RPMI8226 (cell line): ENCODE measurements around the gene WDR88.
"Not testable (repeated sequence)": the region's sequence is repeated elsewhere in the genome, so short reads cannot be mapped to it uniquely, and the experiment has no call there.

Experiments
- DNase-seq: peaks from one replicate; pipeline ENCODE4 v3.0.0-alpha.2; 2015

WDR88 gene

DNA sequence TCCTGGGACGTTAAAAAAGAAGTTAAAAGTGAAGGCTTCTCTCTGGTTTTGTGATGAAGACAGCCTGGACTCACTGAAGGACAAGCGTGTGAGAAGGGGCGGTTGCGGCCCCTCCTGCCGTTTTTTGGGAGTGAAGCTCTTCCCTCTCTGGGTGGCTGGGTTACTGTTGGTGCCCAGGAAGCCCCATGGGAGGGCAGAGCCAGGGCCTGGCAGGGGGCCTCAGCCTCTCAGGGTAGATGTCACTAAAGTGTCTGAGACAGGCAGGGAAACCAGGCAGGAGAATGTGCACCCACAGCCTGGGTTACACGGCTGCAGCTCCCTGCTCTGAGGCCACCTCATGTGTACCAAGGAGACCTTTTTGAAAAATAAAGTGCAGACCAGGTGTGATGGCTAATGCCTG is 1.5 kb upstream of the WDR88 start:
- no peak for DNase-seq

DNA sequence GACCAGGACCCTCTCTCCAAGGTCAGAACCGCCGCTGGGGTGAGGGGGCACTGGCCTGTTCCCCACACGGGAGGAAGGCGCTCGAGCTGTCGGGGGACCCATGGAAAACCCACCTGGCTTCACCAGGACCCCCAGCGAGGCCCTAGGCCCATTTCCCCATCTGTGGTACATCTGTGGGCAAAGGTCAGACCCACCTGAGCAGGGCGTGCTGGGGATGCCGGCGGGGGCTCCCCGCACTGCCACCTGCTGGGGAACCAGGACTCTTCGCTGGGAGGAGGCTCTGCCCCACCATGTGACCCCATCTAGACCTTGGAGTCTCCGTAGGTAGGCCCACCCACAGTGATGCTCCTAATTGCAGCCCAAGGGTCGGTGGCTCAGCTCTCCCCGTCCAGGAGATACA is 511 bp downstream of the WDR88 start:
- DNase-seq, result no peak

DNA sequence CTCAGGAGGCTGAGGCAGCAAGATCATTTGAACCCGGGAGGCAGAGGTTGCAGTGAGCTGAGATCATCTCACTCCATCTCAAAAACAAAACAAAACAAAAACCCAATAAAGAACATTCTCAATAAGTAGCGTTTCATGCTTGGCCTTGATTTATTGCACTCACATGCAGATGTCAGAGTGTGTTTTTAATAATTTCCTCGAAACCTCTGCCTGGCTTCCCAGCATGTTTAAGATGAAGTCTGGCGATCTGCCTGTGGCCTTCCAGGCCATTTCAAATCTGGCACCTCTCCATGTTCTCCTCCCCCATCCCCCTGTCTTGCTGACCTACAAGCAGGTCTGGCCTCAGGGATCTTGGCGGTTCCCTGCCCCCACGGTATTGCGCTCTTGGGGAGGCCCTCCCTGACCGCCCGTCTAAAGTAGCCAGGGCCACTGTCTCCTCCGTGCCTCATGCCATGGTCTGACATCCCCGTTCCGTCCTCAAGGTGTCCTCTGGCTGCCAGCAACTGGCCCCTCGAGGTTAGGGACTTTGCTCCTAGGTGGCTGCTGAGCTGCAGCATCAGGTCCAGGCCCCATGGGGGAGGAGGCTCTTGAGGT is 1.6 kb downstream of the WDR88 start:
- no peak for DNase-seq

DNA sequence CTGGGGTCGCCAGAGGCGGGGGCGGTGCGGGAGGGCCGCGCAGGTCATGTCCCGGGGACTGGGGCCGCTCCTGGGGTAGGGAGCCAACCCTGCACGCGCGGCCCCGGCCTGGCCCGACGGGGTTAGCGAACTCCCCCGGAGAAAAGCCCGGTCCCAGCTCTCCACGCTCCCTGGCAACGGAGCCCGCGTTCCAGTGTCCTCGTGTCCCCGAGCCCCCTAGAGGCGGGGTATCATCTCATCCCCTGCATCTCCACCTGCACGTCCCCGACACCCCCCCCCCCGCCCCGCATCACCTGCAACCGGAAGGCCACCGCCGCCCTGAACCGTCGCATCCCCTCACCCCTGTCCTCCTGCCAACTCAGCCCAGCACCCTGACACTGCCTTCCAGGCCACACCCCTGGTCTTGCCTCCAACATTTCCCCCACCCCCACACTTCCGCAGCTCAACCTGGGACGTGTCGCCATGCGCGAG is 2.7 kb downstream of the WDR88 start:
- DNase-seq, result peak; percentile 4

DNA sequence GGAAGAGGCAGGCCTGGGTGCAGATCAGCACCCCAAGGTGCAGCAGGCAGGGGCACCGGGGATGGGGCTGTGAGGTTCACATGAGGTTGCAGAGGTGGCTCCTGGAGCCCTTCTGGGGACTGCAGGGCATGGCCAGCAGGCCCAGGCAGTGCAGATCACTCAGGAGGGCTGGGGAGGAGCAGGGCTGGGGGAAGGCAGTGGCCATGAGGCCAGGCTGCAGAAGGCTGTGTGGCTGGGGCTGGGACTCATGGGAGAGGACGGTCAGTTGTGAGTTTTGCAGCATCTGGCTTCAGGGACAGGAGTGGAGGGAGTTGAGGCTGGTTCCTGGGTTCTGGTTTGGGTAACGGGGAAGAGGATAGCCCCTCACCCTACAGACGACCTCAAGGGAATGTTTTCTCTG is 7.3 kb downstream of the WDR88 start:
- DNase-seq, result no peak

DNA sequence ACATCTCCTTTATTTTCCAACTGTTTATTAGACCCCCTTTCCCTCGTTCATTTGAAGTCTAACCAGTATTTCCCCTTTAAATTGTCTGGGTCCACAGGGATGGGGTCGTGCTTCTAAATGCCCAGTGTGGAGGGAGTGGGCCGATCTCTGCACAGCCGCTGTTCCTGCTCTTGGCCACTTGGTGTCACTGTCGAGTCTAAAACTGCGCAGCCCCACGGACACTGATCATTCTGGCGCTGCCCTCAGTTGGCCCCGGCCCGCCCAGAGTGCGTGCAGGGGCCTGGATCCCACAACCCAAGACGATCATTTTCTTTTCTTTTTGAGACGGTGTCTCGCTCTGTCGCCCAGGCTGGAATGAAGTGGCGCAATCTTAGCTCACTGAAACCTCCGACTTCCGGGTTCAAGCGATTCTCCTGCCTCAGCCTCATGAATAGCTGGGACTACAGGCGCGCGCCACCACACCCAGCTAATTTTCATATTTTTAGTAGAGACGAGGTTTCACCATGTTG is 12.0 kb downstream of the WDR88 start:
- peak; percentile 40 for DNase-seq

DNA sequence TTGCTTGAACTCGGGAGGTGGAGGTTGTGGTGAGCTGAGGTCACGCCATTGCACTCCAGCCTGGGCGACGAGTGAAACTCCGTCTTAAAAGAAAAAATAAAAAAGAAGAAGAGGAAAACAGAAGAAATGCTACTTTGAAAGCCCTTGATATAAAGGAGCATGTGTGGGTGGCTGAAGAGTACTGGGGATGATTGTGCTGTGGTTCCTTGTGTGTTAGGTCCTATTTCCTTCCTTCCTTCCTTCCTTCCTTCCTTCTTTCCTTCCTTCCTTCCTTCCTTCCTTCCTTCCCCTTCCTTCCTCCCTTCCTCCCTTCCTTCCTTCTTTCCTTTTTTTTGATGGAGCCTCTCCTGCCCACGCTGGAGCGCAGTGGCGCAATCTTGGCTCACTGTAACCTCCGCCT is 14.3 kb downstream of the WDR88 start:
- DNase-seq, result no peak

DNA sequence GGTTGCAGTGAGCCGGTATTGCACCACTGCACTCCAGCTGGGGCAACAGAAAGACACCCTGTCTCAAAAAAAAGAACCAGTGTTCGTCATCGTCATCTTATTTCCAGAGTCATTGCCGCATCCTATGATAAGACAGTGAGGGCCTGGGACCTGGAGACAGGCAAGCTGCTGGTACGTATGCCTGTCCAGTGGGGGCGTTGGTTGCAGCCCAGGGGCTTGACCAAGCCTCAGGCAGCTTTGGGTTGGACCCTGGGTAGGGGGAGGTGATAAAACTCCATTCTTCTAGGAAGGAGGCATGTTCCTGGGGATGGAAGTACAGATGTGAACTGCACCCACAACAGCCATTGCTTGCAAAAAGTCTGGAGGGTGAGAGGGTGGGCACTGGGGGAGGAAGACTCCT is 15.6 kb downstream of the WDR88 start:
- no peak for DNase-seq

DNA sequence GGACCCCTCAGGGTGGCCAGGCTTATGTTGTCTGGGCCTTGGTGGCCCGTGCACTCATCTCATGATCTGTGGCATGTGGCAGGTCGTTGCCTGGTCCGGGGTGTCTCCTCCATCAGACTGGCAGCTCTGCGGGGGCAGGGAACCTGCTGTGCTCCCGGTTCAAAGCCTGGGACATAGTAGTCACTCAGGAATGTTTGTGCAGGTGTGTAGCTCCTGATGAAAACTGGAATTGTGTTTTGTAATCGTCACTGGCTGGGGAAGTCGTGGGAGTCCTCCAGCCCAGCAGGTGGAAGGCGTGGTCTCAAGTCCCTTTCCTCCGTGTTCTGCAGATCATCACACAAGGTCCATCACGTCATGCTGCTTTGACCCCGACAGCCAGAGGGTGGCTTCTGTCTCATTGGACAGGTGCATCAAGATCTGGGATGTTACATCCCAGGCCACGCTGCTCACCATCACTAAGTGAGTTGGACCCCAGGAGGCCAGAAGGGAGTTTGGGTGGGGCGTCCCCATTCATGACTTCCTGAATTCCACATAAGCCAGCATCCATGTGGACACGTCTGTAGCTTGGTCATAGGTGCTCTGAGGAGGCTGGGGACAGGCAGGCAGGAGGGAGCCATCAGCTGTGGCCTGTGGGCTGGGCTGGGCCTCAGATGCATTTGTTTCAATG is 19.1 kb downstream of the WDR88 start:
- no peak for DNase-seq

DNA sequence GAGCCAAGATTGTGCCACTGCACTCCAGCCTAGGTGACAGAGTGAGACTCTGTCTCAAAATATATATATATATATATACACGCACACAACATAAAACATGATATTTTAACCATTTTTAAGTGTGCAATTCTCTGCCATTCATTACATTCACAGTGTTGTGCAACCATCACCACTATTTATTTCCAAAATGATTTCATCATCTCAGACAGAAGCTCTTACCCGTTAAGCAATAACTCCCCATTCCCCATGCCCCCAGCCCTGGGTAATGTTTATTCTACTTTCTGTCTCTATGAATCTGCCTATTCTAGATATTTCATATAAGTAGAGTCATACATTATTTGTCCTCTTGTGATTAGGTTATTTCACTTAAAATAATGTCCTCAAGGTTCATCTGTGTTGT is 20.3 kb downstream of the WDR88 start:
- DNase-seq, result no peak

DNA sequence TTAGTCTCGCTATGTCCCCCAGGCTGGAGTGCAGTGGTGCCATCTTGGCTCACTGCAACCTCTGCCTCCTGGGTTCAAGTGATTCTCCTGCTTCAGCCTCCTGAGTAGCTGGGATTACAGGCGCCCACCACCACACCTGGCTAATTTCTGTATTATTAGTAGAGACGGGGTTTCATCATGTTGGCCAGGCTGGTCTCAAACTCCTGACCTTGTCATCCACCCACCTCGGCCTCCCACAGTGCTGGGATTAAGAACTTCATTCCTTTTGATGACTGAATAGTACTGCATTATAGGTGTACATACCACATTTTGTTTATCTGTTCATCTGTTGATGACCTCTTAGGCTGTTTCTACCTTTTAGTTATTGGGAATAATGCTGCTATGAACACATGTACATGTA is 20.7 kb downstream of the WDR88 start:
- not testable (repeated sequence) for DNase-seq

DNA sequence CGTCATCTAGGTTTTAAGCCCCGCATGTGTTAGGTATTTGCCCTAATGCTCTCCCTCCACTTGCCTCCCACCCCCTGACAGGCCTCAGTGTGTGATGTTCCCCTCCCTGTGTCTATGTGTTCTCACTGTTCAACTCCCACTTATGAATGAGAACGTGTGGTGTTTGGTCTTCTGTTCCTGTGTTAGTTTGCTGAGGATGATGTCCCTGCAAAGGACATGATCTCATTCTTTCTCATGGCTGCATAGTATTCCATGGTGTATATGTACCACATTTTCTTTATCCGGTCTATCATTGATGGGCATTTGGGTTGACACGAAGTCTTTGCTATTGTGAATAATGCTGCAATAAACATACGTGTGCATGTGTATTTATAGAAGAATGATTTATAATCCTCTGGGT is 22.4 kb downstream of the WDR88 start:
- DNase-seq, result not testable (repeated sequence)

DNA sequence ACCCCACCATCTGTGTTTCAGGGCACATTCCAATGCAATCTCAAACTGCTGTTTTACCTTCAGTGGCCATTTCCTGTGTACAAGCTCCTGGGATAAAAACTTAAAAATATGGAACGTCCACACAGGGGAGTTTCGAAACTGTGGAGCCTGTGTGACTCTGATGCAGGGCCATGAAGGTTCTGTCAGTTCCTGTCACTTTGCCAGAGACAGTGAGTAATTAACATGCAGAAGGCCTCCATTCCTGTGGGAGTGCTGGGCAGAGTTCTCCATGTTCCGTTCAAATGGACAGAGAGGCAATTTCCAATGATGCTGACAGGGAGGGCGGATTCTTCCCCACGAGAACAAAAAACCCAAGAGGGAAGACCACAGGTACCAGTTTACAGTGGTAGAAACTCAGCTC is 24.4 kb downstream of the WDR88 start:
- DNase-seq, result no peak

DNA sequence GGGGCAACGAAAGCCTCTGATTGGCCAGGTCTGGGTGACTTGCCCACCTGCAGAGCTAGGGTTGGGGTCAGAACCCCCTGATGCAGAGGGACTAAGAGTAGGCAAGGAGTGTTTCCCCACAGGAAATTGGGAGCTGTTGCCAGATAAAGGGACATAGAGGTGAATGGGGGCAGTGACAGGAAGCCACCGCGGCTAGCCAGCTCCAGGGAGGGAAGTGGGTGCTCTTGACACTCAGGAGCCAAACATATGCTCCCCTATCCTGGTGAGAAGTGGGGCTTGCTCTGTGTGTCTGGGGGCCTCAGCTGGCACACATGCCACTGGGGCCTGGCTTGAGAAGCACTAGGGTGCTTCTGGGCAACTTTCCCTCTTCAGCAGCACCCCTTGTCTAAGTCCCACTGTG is 26.0 kb downstream of the WDR88 start:
- no peak for DNase-seq

DNA sequence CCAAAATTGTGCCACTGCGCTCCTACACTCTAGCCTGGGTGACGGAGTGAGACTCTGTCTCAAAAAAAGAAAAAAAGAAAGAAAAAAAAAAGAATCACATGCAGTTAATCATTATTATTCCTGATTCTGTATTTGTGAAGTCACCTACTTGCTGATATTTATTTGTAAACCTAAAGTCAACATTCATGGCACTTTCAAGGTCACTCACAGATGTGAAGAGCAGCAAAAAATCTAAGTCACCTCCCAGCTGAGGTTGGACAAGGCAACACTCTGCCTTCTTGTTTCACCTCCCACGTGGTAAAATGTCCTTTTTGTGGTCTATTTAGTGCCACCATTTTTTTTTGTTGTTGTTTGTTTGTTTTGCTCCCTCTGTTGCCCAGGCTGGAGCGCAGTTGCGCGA is 26.5 kb downstream of the WDR88 start:
- no peak for DNase-seq

DNA sequence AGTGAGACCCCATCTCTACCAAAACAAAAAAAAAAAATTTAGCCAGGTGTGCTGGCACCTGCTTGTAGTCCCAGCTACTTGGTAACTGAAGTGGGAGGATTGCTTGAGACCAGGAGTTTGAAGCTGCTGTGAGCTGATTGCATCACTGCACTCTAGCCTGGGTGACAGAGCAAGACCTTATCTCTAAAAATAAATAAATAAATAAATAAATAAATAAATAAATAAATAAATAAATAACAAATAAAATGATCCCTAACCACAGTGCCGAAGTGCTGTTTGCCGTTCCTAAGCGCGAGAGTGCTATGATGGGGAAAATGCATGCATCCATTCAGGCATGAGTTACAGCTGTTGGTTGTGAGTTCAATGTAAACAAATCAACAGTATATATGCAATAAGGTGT is 27.2 kb downstream of the WDR88 start:
- no peak for DNase-seq

DNA sequence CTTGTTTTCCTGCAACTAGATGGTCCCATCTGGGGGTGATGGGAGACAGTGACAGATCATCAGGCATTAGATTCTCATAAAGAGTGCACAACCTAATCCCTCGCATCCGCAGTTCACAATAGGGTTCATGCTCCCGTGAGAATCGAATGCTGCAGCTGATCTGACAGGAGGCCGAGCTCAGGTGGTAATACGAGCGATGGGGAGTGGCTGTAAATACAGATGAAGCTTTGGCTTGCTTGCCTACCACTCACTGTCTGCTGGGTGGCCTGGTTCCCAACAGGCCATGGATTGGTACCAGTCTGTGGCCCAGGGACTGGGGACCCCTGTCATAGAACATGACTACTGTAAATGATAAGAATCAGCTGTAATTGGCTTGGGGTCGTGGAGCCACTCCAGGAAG is 28.0 kb downstream of the WDR88 start:
- no peak for DNase-seq

DNA sequence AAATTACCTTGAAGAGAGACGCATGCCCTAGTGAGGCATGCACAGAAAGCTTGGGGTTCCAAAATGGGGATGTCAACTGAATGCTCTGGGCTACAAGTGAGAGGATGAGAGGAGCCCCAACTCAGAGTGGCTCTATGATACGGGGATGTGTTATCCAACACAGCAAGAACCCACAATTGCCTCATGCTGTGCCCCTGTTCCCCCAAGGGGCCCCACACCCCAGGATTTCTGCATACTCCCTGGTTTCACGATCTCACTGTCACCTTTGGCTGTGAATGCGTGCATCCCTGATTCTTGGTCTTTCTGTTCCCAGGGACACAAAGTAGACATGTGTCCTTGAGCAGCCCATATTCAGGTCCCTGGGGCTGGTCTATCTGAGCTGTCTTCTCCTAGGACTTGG is 29.3 kb downstream of the WDR88 start:
- DNase-seq, result no peak

DNA sequence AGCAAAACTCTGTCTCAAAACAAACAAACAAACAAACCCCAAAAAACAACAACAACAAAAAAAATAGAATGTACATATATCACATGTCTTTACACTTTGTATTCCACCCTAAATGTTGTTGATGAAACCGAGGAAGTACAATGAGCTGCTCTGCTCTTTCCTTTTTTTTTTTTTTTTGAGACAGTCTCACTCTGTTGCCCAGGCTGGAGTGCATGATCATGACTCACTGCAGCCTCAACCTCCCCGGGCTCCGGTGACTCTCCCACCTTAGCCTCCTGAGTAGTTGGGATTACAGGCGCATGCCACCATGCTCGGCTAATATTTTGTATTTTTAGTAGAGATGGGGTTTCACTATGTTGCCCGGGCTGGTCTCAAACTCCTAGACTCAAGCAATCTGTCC is 31.6 kb downstream of the WDR88 start:
- no peak for DNase-seq

DNA sequence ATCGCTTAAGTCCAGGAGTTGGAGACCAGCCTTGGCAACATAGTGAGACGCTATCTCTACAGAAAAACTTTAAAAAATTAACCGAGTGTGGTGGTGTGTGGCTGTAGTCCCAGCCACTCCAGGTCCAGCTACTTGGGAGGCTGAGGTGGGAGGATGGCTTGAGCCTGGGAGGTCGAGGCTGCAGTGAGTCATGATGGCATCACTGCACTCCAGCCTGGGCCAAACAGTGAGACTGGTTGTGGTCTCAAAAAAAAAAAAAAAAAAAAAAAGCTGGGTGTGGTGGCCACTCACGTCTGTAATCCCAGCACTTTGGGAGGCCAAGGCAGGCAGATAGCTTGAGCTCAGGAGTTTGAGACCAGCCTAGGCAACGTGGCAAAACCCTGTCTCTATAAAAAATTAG is 34.1 kb downstream of the WDR88 start:
- DNase-seq, result not testable (repeated sequence)

DNA sequence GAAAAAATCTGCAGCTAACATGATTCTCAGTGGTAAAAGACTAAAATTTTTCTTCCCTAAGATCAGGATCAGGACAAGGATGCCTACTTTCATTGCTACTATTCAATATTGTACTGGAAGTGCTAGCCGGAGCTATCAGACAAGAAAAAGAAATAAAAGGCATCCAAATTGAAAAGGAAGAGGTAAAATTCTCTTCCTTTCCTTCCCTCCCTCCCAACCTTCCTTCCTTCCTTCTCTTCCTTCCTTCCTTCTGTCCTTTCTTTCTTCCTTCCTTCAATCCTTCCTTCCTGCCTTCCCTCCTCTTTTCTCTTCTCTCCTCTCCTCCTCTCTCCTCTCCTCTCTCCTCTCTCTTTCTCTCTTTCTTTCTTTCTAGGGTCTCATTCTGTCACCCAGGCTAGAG is 35.5 kb downstream of the WDR88 start:
- DNase-seq, result no peak

DNA sequence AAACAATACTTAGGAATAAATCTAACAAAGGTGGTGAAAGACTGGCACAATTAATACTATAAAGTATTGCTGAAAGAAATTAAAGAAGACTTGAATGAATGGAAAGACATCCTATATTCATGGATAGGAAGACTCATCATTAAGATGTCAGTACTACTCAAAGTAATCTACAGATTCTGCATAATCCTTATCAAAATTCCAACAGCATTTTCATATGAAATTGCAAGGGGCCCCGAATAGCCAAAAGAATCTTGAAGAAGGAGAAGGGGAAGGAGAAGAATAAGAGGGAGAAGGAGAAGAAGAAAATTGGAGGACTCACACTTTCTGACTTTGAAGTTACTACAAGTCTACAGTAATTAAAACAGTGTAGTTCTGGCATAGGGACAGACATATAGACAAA is 36.6 kb downstream of the WDR88 start:
- no peak for DNase-seq

DNA sequence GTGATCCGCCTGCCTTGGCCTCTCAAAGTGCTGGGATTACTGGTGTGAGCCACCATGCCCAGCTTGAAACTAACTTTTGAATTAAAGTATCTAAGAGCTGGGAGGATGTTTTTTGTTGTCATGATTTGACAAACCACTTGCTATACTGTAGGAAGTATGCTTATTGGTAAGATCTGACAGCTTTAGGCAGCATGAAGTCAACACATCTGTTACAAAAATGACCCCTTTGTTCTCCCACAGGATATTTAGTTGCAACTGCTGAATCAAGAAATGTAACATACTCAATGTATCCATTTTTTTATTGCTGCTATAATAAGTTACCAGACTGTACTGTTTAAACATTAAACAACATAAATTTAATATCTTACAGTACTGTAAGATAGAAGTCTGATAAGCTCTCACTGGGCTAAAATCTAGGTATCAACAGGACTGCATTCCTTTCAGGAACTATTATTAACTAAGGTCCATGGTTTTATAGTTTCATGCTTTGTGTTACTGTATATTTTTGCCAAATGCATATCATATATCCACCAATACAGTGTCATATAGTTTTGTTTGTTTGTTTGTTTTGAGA is 39.4 kb downstream of the WDR88 start:
- no peak for DNase-seq

DNA sequence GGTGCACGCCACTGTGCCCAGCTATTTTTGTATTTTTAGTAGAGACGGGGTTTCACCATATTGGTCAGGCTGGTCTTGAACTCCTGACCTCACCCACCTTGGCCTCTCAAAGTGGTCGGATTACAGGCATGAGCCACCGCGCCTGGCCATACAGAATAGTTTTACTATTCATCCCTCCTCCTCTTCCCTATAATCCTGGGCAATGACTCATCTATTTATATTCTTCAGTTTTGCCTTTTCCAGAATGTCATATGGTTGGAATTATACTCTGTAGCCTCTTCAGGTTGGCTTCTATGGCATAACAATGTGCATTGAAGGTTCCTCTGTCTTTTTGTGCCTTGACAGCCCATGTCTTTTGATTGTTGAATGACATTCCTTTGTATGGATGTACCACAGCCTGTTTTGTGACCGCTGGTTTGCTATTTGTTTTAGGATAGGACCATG is 40.0 kb downstream of the WDR88 start:
- DNase-seq, result no peak

DNA sequence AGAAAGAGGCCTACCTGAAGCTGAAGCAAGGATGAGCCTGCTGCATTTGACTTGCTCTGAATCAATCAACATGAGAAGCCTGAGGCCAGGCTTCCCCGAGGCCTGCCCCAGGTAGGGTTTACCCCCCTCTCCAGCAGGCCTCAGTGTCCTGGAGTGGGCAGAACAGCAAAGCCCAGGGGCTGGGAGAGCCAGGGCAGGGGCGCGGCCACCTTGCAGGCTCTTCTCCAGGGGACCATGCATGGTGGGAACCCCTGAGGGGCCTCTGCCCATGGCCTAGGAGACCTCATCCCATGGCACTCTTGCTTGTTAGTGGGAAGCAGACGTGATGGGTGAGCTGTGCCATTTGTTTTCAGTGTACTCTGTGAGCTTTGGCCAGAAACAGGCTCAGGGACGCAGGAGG is 42.3 kb downstream of the WDR88 start:
- no peak for DNase-seq
